ENCODE data around the gene HDAC3.

The HDAC3 gene

GRCh38 chr5:141636413-141637122, at the start of gene HDAC3, which contains the start of gene RELL2:
Gene HDAC3, minus strand, starts transcription at chr5:141636849. Its CDS starts 59 bp downstream, at chr5:141636790.
Gene RELL2, plus strand, starts transcription at chr5:141636997. Its CDS starts 1,229 bp downstream, at chr5:141638226.
- DNase-seq, result peak; percentile 94

- DNase-seq, result no peak
Measured at GRCh38 chr5:141685591-141685990, 48.9 kb upstream of the HDAC3 start.

- no peak for DNase-seq
Measured at GRCh38 chr5:141683596-141684141, 47.0 kb upstream of the HDAC3 start.

GRCh38 chr5:141681695-141682641, 45.3 kb upstream of the HDAC3 start, which contains the start of gene ARAP3:
Gene ARAP3, minus strand, starts transcription at chr5:141682230. Its CDS starts 1,744 bp downstream, at chr5:141680486.
- peak; percentile 26 for DNase-seq

GRCh38 chr5:141681295-141681694, 44.6 kb upstream of the HDAC3 start:
- DNase-seq, result no peak

GRCh38 chr5:141680751-141681201, 44.1 kb upstream of the HDAC3 start:
- DNase-seq, result no peak

- no peak for DNase-seq
Measured at GRCh38 chr5:141680178-141680577, 43.5 kb upstream of the HDAC3 start.

- no peak for DNase-seq
Measured at GRCh38 chr5:141677415-141677814, 40.8 kb upstream of the HDAC3 start.

- DNase-seq, result no peak
Measured at GRCh38 chr5:141675672-141676071, 39.0 kb upstream of the HDAC3 start.

- no peak for DNase-seq
Measured at GRCh38 chr5:141674747-141675146, 38.1 kb upstream of the HDAC3 start.

- DNase-seq, result no peak
Measured at GRCh38 chr5:141672841-141673813, 36.5 kb upstream of the HDAC3 start.

- no peak for DNase-seq
Measured at GRCh38 chr5:141672071-141672840, 35.6 kb upstream of the HDAC3 start.

- DNase-seq, result no peak
Measured at GRCh38 chr5:141669520-141669919, 32.9 kb upstream of the HDAC3 start.

- no peak for DNase-seq
Measured at GRCh38 chr5:141668601-141669265, 32.1 kb upstream of the HDAC3 start.

- DNase-seq, result no peak
Measured at GRCh38 chr5:141665995-141666940, 29.6 kb upstream of the HDAC3 start.

- peak; percentile 60 for DNase-seq
Measured at GRCh38 chr5:141664733-141665461, 28.2 kb upstream of the HDAC3 start.

- DNase-seq, result no peak
Measured at GRCh38 chr5:141663506-141663905, 26.9 kb upstream of the HDAC3 start.

- DNase-seq, result no peak
Measured at GRCh38 chr5:141662028-141662427, 25.4 kb upstream of the HDAC3 start.
